SK-N-SH treated with all-trans-retinoic acid at 6 μM for 48 hours (cell line): ENCODE measurements around the gene RBM38.

Experiments used
- GLIS3 ChIP-seq: fragments of 250-450 bp; sonication (Bioruptor Pico); IDR thresholded peaks from 2 replicates; pipeline ENCODE4 v1.5.0; 2020; ENCODE audit warnings: mild to moderate bottlenecking, moderate library complexity
- PPARA ChIP-seq: fragments of 250-450 bp; sonication (Bioruptor Pico); IDR thresholded peaks from 2 replicates; pipeline ENCODE4 v1.5.0; 2020; ENCODE audit warnings: mild to moderate bottlenecking, borderline replicate concordance
- RARB ChIP-seq: fragments of 250-450 bp; sonication (Bioruptor Pico); IDR thresholded peaks from 2 replicates; pipeline ENCODE4 v1.8.0; 2021; ENCODE audit warnings: mild to moderate bottlenecking, moderate library complexity
- SNAI2 ChIP-seq: fragments of 250-450 bp; sonication (Bioruptor Pico); IDR thresholded peaks from 2 replicates; pipeline ENCODE4 v1.5.0; 2020; ENCODE audit warnings: mild to moderate bottlenecking, moderate library complexity
- ZFP3 ChIP-seq: fragments of 250-450 bp; sonication (Bioruptor Pico); IDR thresholded peaks from 2 replicates; pipeline ENCODE4 v1.5.0; 2020; ENCODE audit warnings: mild to moderate bottlenecking, moderate library complexity

GRCh38 chr20:57341663-57342062, 49.5 kb upstream of the RBM38 start:
- no peak for TF ChIP-seq SNAI2 (CRISPR knock-in tag)
- TF ChIP-seq PPARA = no peak
- no peak for TF ChIP-seq RARB (CRISPR knock-in tag)
- no peak for TF ChIP-seq ZFP3 (CRISPR knock-in tag)
- no peak for TF ChIP-seq GLIS3 (CRISPR knock-in tag)
